Activated CD4-positive, alpha-beta T cell treated with anti-CD3 and anti-CD28 coated beads, Interleukin-2, Interleukin-4, amounts not matched to agents 100 ng/mL and 50 ng/mL, durations not matched to agents 16 hours and 8 hours (primary cell): Measurements from ENCODE around the gene KRT77.

ENCODE experiments used
- DNase-seq: peaks from one replicate; pipeline ENCODE4 v3.0.0-alpha.2; 2020; ENCODE audit warnings: low spot score

KRT77 gene

DNA sequence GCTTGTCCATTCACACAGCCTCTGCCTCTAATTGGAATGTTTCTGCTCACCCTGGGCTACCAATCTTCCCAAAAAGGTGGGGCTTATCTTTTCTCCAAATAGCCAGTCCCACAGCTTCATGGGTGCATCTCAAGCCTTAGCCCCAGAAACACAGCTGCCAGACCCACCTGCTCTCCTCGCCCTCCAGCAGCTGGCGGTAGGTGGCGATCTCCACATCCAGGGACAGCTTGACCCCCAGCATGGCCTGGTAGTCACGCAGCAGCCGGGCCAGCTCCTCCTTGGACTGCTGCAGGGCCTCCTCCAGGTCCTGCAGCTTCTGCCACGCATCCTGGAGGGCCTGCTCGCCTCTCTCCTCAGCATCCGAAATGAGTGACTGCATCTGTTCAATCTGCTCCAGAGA lies 11.1 kb downstream of the KRT77 start:
- DNase-seq = no peak

DNA sequence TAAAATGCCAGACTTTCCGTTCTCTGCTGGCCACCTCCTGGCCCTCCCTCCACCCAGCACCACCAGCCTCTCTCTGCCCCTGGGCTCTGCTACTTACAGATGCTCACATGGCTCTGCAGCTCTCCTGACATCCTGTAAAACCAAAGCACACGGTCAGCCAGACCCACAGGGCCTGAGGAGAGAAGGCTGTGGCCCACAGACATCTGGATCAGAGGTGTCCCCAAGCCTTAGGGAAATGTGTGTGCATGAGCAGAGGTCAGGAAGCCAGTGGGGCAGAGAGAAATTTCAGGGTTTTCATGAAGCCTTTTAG lies 11.5 kb downstream of the KRT77 start:
- no peak for DNase-seq

- peak; percentile 12 for DNase-seq
These were observed 12.1 kb downstream of the KRT77 start for GRCh38 chr12:52691076-52691840.

DNA sequence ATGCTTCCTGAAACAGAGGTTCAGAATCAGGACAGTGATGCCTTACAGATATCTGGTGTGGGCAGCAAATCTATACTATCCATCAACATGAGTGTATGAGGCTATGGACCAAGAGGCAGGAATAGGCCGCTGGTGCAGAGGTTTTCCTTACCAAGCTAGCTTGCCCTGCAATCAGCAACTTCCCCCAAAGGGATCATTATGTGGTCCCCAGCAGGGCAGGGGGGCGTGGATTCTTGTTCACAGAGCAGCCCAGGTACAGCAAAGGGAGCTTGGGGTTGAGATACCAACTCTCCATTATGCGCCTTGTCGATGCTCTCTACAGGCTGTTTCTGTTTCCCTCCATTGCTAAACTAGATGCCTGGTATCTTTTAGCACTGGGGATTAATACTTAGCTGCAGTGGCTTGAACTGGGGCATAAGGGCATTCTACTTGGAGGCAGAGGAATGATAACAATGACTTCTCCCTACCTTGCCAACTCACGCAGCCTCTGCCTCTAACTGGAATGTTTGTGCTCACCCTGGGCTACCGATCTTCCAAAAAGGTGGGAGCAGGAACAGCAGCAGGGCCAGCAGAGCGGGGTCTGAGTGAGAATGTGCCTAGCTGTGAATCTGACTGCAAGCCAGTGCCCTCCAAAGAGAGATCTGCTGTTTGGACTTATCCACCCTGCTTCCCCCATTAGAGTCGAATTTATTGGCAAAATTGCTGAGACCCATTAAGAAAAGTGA lies 12.8 kb downstream of the KRT77 start:
- no peak for DNase-seq

- no peak for DNase-seq
These were observed 13.4 kb downstream of the KRT77 start for GRCh38 chr12:52689936-52690335.

DNA sequence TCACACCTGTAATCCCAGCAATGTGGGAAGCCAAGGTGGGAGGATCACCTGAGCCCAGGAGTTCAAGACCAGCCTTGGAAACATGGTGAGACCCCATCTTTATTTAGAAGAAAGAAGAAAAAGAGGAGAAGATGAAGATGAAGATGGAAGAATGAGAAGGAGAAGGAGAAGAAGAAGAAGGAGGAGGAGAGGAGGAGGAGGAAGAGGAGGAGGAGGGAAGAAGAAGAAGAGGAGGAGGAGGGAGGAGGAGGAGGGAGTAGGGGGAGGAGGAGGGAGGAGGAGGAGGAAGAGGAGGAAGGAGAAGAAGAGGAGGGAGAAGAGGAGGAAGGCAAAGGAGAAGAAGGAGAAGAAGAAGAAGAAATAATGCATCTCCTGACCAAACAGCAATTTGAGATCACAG lies 14.1 kb downstream of the KRT77 start:
- DNase-seq = no peak

DNA sequence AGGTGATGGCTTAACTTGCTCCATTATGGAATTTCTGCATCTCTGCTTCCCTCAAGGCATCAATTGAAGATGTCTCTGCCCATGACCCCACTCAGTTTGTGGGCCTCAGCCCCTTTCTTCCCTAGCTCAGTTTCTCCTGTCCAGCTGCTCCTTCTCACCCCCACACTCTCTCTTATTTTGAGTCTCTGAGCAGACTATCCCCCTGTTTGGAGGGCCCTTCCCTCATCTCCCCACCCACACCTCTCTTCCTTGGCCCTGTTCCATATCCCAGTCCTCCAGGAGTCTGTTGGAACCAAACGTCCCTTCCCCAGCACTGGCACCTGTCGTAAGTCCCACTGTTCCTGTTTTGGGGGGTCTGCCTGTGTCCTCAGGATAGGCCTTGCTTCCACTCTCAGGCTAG lies 14.8 kb downstream of the KRT77 start:
- DNase-seq = no peak

DNA sequence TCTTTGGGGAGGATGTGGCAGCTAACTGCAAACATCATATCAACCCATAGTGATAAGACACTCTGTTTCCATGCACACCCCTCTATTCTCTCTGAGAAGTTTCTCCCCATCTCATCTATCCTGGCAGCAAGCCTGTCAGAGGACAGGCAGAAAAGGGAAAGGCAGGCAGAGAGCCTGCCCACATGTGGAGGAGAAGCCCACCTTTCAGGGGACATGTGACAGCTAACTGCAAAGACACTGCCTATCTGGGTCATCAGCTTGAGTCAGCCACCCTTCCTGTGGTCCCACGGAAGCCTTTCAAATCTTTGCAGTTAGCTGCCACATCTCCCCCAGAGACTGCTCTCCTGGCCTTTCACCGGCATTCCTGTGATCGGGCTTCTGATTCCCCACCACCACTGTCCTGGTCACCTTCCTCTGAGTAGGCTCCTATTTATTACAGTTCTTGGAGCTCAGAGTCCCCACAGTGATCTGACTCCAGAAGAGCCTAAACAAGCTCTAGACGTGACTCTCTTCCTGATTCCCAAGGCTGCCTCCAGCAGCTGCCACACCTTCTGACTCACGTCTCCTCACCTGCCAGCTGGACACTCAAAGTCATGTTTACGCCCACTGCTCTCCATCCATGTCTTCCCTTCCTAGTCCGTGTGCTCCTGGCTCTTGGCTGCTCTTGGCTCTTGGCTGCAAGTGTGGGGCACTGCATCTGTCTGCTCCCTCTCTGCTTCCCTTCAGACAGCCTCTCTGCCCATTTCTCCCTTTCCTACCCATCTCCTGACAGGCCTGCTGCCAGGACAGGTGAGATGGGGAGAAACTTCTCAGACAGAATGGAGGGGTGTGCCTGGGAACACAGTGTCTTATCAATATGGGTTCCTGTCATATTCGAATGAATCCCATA lies 15.6 kb downstream of the KRT77 start:
- no peak for DNase-seq

GRCh38 chr12:52686756-52687487 lies 16.4 kb downstream of the KRT77 start:
- DNase-seq = no peak

DNA sequence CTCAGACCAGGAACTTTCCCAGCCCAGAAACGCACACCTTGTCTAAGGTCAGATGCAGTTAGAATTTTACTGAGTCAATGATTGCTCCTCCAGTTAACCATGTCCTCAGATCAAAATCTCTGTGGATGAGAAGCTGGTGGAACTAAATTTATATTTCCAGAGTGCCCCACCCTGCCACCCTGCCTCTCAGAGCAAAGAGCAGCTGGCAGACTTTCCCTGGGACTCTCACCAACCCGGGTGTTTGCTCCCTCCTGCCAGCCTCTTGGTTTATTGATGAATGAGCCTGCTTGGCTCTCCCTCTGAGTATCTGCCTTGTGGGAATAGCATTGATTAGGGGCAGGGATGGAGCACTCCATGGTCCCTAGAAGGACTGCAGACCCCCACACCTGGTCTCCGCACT lies 17.3 kb downstream of the KRT77 start:
- no peak for DNase-seq

- no peak for DNase-seq
These were observed 17.9 kb downstream of the KRT77 start for GRCh38 chr12:52685406-52685890.

DNA sequence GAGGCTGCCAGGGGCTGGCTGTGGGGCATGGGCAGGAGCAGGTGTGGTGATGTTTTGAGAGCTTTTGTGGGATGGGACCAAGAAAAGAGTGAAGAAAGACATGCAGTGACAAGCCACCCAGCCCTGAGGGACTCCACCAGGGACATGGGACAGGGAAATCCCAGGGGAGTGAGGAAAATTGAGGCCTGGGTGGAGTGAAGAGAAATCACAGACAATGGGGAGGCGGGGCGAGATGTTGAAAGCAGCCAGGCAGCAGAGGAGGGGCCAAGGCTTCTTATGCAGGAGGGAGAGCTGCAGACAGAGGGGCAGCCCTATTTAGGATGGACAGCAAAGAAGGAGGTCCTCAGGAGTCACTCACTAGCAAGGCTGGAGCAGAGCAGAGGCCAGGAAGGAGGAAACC lies 18.9 kb downstream of the KRT77 start:
- DNase-seq = no peak

- DNase-seq = no peak
These were observed 19.6 kb downstream of the KRT77 start for GRCh38 chr12:52683575-52684300.

DNA sequence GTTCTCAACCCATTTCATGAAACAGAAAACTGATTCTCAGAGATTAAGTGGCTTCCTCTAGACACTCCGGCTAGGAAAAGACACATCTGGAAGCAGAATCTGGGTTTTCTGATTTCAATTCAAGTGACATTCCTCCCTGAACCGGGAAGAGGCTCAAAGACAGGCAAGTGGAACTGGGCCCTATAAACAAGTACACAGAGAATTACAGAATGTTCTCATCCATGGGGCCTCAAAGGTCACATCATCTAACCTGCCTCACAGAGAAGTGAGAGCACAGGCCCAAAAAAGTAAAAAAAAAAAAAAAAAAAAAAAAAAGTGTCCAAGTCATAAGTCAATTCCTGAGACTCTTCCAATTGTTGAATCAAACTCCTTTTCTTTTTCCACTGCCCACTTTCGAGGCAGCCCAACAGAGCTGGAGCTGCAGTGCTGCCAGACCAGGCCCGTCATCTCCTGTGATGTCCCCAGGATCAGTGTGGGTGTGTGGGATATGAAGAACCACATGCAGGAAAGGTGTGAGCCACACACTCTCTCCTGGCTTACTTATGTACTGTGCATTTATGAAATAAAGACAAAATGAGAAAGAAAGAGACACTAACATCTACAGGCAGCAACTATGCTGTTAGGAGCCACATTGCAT lies 20.3 kb downstream of the KRT77 start:
- no peak for DNase-seq

GRCh38 chr12:52682381-52682660 lies 21.0 kb downstream of the KRT77 start:
- DNase-seq = no peak

GRCh38 chr12:52681526-52682380 lies 21.6 kb downstream of the KRT77 start:
- peak; percentile 2 for DNase-seq

DNA sequence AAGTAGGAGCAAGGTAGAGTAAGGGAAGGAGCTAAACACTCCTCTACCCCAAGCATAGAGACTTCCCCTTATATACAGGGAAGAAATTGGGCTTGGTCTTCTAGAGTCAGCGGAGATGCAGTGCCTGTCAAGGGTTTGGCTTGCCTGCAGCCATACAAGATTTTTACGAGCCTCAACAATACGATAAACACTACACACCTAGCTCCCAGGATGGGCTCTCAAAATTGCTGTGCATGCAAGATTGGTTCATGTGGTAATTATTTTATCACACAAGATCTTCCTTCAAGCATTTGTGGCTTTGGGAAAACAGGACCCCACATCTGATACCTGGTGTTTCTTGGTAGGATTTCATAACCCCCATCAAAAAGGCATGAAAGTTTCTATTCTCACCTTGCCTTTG lies 23.0 kb downstream of the KRT77 start, which contains the start of gene KRT1:
Gene KRT1 (minus strand): TSS at position 45 of the 400 bp plus-strand sequence. CDS start 59 bp downstream, outside the sequence.
- DNase-seq = no peak

- no peak for DNase-seq
These were observed 23.4 kb downstream of the KRT77 start for GRCh38 chr12:52679875-52680274.

DNA sequence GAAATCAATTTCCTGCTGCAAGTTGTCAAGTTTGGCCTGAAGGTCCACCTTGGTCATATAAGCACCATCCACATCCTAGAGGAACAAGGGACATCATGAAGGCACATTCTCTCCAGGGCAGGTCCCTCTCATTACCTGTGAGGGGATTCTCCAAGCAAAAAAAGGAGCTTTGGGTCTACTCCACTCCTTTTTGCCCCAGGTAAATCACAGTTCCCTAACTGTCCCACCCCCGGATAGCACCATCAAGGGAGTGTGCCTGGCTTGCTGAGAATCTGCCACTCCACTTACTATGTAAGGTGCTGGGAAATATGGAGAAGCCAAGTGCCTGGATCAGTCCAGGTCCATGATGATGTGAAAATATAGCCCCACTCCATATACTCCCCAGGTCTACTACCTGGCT lies 25.7 kb downstream of the KRT77 start:
- no peak for DNase-seq

- DNase-seq = no peak
These were observed 26.2 kb downstream of the KRT77 start for GRCh38 chr12:52677126-52677525.
